Inflammatory macrophage treated with lipopolysaccharide for 1 hour (primary cell): ENCODE measurements around the gene IP6K1.
"Not testable (repeated sequence)": the region's sequence is repeated elsewhere in the genome, so short reads cannot be mapped to it uniquely, and the experiment has no call there.

Experiments
- DNase-seq, 2 donors: peaks; one replicate each; pipeline ENCODE4 v3.0.0-alpha.2; 2020 to 2022

IP6K1 gene

GRCh38 chr3:49686769-49687423, 99.4 kb downstream of the IP6K1 start:
- DNase-seq, result peak; percentile 40 to 57

- not testable (repeated sequence) for DNase-seq
Measured at GRCh38 chr3:49686346-49686745, 100.0 kb downstream of the IP6K1 start.

GRCh38 chr3:49685846-49686245, 100.5 kb downstream of the IP6K1 start:
- DNase-seq, result not testable (repeated sequence)

- not testable (repeated sequence) for DNase-seq
Measured at GRCh38 chr3:49685103-49685502, 101.2 kb downstream of the IP6K1 start.

GRCh38 chr3:49684453-49684852, 101.9 kb downstream of the IP6K1 start:
- DNase-seq, result not testable (repeated sequence)

- no peak for DNase-seq
Measured at GRCh38 chr3:49683162-49683561, 103.2 kb downstream of the IP6K1 start.

GRCh38 chr3:49681543-49681942, 104.8 kb downstream of the IP6K1 start:
- DNase-seq, result no peak

- no peak for DNase-seq
Measured at GRCh38 chr3:49681232-49681522, 105.2 kb downstream of the IP6K1 start.

GRCh38 chr3:49680493-49681231, 105.7 kb downstream of the IP6K1 start:
- DNase-seq, result no peak

- no peak for DNase-seq
Measured at GRCh38 chr3:49675912-49676311, 110.4 kb downstream of the IP6K1 start.

- peak in 1 of 2 donors; percentile 2 for DNase-seq
Measured at GRCh38 chr3:49674497-49674983, 111.8 kb downstream of the IP6K1 start.
